ENCODE results near the gene SULT1B1. TPM values are rescaled to one million over a fixed set of nuclear protein-coding genes. Genes with fewer than 3 reads are reported as not detected.
A peak's percentile ranks its signal among the peaks of the same experiment; 100 is the strongest.
"Not testable (repeated sequence)": the region's sequence is repeated elsewhere in the genome, so short reads cannot be mapped to it uniquely, and the experiment has no call there.

Gene SULT1B1
- total RNA-seq = under 1 TPM; 0.64 to 0.80 TPM

DNA sequence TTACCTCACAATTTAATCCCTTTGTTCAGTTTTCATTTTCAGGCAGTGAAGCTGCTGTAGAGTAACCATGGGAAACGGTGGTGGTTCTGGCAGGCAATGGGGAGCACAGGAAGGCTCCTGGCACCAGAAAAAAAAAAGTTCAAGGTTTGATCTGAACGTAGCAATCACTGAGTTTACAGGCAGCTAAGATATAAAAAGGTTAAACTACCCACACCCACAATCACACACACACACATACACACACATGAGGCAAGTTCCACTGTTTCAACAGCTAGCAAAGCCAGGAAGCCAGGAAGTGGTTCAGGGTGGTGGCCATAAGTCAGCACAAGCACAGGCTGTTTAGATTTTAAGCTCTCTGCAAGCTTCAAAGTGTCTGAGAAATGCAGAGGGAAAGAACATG, at the start of gene SULT1B1:
SULT1B1 (minus strand) TSS at position 166 of the 400 bp plus-strand sequence. CDS start 5,403 bp downstream, outside the sequence.
- Mint-ChIP-seq H3K36me3 (peaks cover 9% of the 10 kb centered on the region), H3K27ac (peak within 1 kb of the TSS; percentile 99), H3K4me1 (peaks cover 48% of the 10 kb centered on the region), H3K27me3 (no peaks in the 10 kb centered on the region), H3K9me3 (peaks cover 1% of the 10 kb centered on the region), H3K4me3 (peak within 1 kb of the TSS; percentile 80)
- DNase-seq = peak; percentile 28

DNA sequence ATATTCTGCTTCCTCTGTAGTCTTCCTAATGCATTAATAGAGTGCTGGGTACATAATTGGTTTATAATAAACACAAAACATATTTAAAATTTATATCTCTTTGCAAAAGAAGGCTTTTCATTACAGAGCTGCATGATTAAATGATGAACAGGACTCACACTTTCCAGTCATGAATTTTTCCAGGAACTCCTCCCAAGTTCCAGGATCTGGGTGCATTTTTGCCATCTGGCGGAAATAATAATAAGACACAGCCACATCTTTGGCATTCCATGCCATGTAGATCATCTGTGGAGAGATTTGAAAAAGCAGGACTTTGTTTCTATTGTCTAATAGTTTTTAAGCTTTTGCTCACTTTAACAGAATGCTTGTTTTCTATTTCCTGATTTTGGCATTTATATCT, 40.2 kb upstream of the SULT1B1 start:
- Mint-ChIP-seq H3K9me3 (no peaks in the 10 kb centered on the region), H3K4me1 (no peaks in the 10 kb centered on the region), H3K36me3 (no peaks in the 10 kb centered on the region), H3K4me3 (no peak overlapping the region), H3K27me3 (no peaks in the 10 kb centered on the region), H3K27ac (no peak overlapping the region)
- DNase-seq = no peak

DNA sequence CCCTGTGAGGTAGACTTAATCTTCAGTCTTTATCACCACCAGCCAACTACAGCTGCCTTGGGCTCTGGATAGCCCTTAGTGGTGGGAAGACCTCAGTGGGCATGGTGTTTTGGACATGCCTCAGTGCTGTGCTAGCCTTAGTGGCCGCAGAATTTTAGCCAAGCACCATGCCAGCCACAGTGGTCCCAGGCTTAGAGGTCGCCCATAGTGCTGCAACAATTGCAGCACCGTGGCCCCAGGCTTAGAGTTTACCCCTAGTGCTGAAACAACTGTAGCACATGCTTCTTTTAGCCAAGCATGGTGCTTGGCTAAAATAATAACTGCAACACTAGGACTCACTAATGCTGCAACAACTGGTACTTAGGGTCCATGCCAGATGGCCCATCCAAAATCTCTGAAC, 38.9 kb upstream of the SULT1B1 start:
- Mint-ChIP-seq H3K4me3 (no peak overlapping the region), H3K4me1 (no peaks in the 10 kb centered on the region), H3K36me3 (no peaks in the 10 kb centered on the region), H3K27me3 (no peaks in the 10 kb centered on the region), H3K27ac (no peak overlapping the region), H3K9me3 (no peaks in the 10 kb centered on the region)
- DNase-seq = no peak

DNA sequence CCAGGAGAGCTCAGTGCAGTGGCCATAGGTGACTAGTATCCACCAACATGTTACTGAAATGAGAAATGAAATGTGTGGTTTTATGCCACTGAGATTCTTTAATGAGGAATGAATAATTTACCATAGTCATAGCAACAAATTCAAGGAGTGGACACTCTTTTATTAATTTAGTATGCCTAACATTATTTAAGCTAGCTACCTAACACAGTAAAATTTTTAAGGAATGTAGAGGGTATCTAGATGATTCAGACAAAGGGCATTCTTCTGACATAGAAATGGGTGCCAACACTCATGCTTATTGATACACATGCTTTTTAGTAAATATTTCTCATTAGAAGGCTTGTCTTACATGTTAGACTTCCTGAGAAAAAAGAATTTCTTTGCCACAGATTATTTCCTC, 33.3 kb upstream of the SULT1B1 start:
- H3K27ac Mint-ChIP-seq = no peak overlapping the region
- no peaks in the 10 kb centered on the region for H3K36me3 Mint-ChIP-seq
- H3K9me3 Mint-ChIP-seq = no peaks in the 10 kb centered on the region
- H3K27me3 Mint-ChIP-seq = no peaks in the 10 kb centered on the region
- no peaks in the 10 kb centered on the region for H3K4me1 Mint-ChIP-seq
- no peak overlapping the region for H3K4me3 Mint-ChIP-seq
- DNase-seq = no peak

DNA sequence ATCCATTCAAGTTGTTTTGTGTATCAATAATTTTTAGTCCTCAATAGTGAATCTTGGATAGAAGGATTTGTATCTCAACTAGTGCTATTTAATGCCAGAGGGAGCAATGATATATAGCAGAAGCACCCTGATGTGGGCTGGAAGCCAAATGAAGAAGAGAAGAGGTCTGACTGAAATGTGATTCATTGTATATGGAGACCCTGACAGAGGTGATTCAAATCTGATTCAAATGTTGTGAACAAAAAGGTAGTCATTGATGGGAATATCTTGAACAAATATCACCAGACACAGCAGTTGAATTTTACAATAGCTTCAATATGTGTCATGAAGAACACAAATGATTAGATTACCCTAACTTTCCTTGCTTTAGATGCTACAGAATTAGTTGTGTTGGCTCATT, 27.5 kb upstream of the SULT1B1 start:
- Mint-ChIP-seq H3K27ac (no peak overlapping the region), H3K4me3 (no peak overlapping the region), H3K4me1 (no peaks in the 10 kb centered on the region), H3K9me3 (peaks cover 4% of the 10 kb centered on the region), H3K27me3 (no peaks in the 10 kb centered on the region), H3K36me3 (no peaks in the 10 kb centered on the region)
- no peak for DNase-seq

DNA sequence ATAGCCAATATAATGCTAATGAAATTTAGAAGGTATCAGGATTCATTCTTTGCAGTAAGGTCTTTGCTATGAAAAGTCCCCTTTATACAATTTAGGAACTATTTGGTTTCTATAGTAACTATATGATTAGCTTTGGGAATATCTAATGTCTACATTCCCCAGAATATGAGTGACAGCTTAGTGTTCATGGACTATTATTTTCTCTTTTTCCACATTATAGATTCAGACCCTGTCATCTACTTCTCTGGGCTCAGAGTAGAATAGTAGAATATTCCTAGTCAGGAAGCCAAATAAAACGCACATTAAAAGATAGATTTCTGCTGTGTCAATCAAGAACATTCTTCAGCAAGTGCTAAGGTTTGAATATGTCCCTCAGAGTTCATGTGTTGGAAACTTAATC, 26.1 kb upstream of the SULT1B1 start:
- DNase-seq = no peak
- no peak overlapping the region for H3K27ac Mint-ChIP-seq
- H3K36me3 Mint-ChIP-seq = no peaks in the 10 kb centered on the region
- H3K4me3 Mint-ChIP-seq = no peak overlapping the region
- no peaks in the 10 kb centered on the region for H3K4me1 Mint-ChIP-seq
- peaks cover 4% of the 10 kb centered on the region for H3K9me3 Mint-ChIP-seq
- H3K27me3 Mint-ChIP-seq = no peaks in the 10 kb centered on the region

DNA sequence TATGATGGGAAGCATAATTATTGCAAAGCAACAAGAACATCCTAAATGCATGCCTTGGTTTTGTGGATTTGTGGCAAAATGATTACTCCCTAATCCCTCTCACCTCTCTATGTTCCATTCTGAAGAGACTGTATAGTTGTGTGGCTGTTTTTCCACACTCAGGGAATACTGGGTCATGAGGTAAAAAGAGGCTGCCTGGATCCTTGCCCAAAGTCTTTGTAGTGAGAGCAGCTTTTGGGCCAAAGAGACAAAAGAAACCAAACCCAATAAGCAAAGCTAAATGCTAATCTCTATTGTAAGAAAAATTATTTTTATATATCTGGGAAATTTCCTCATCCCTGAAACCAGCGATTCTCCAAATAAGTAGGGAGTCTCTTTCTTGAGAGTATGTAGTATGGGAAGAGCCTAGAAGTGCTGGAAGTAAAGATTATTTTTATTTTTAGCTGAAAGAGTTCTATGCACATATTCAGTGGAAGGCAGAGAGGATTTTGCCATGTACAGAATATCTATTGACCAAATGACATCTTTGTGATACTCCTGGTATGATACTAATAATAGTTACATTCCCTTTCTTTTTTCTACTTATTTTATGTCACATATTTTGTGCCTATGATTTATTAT, 24.9 kb upstream of the SULT1B1 start:
- Mint-ChIP-seq H3K36me3 (no peaks in the 10 kb centered on the region), H3K27me3 (no peaks in the 10 kb centered on the region), H3K27ac (no peak overlapping the region), H3K4me1 (no peaks in the 10 kb centered on the region), H3K4me3 (no peak overlapping the region), H3K9me3 (peaks cover 4% of the 10 kb centered on the region)
- no peak for DNase-seq

DNA sequence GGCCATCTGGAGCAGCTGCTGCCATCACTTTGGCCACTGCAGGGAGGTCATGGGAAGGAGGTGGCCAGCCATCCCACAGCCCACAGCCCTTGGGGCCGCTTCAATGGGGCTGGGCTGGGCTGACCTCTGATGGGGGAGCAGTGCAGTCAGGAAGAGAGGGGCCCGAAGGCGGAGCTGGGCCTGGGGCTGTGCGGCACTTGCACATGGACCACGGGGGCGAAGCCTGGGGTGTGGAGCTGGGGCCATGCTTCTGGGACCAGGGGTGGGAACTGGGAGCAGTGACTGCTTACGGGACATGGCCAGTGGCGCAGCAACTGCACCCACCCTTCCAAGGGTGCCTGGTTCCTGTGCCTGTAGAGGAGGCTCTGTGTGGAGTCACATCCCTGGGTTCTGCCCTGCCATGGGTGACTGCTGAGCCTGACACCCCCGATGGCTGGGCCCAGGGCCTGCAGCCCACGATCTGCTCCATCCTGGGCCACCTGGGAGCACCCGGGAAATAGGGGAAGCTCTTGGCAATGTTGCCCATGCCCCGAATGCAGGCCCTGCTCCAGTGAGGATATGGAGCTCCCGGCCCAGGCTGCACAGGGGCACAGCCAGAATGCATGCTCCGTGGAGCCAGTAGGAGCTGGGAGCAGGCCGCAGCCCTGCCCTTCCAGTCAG, 22.4 kb upstream of the SULT1B1 start:
- no peaks in the 10 kb centered on the region for H3K4me1 Mint-ChIP-seq

DNA sequence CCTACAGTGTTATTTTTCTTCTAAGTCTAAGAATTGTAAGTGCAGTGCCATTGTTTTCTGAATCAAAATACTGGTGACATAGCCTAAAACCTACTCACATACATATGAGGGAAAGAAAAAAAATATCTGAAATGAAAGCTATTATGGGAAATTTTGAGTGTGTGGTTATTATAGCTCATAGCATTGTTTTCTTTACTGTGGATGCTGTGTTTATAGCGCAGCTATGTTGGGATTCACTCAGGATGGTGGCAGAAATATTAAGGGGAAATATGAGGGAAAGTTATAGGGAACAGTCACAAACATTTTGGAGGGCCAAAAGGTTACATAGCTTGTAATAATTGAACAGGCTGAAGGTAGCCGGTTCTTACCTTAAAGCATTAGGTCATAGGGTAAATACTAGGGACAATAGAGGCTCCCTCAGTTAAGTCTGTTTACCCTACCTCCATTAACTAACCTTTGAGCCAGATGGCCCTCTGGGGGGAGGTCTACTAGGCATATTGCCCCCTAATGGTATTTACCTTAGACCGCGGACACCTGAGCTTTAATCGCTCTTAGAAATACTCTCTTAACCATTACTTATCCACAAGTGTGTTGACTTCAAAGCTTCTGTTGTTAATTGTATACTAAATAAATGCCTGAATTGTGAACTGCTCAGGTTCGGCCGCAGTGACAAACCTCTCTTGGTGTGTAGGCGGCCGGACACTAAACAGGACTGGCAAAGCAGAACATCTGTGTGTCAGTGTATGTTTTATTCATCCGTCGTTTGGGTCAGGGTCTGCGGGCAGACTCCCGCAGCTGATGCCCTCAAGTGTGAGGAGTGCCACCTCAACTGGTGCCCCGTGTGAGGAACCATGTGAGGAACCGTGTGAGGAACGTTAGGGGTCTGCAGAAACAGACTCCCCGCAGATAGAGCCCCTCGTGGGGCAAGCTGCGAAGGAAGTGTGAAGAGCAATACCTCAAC, 21.3 kb upstream of the SULT1B1 start:
- no peaks in the 10 kb centered on the region for H3K36me3 Mint-ChIP-seq
- H3K9me3 Mint-ChIP-seq = peaks cover 4% of the 10 kb centered on the region

More for the DNA sequence above, 22.4 kb upstream of the SULT1B1 start:
- Mint-ChIP-seq H3K36me3 (no peaks in the 10 kb centered on the region), H3K4me3 (no peak overlapping the region), H3K27me3 (no peaks in the 10 kb centered on the region), H3K9me3 (peaks cover 4% of the 10 kb centered on the region), H3K27ac (no peak overlapping the region)
- no peak for DNase-seq

DNA sequence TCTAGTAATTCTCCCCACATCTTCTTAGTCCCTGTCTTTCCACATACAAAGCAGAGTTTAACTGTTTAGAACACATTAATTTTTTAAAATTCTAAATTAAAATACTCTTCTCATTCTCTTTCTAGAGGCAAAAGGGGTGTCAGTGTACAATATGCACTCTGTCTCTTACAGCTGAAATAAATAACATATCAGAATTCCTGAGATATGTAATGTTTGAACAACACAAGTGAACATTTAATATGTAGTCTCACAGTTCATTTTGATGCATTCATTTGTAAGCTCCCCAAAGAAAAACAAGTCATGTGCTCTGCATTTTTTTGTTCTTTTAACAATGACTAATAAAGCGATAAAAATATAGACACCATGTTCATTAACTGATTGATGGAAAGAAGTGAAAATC, 19.7 kb upstream of the SULT1B1 start:
- no peaks in the 10 kb centered on the region for H3K36me3 Mint-ChIP-seq
- H3K4me1 Mint-ChIP-seq = no peaks in the 10 kb centered on the region
- H3K27me3 Mint-ChIP-seq = no peaks in the 10 kb centered on the region
- H3K27ac Mint-ChIP-seq = no peak overlapping the region
- H3K4me3 Mint-ChIP-seq = no peak overlapping the region
- no peak for DNase-seq
- H3K9me3 Mint-ChIP-seq = peaks cover 4% of the 10 kb centered on the region

More for the DNA sequence above, 21.3 kb upstream of the SULT1B1 start:
- H3K27me3 Mint-ChIP-seq = no peaks in the 10 kb centered on the region
- no peak for DNase-seq
- H3K27ac Mint-ChIP-seq = no peak overlapping the region
- H3K4me3 Mint-ChIP-seq = no peak overlapping the region
- H3K4me1 Mint-ChIP-seq = no peaks in the 10 kb centered on the region

DNA sequence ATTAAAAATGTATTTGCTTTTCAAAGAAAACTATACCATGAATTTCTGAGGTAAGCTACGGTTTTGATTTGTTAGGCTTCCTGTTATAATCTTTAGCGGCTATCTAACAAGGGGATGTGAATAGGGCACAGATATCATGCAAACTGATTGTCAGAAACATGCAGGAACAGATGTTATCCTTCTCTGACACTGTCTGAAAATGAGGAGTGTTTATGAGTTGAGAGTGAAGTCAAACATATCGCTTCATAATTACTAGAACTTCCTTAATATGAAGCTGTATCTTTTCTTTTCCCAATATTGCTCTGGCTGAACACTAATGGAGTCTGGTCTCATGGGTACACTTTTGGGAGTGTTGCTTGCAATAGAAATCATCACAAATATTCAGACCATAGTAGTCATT, 16.3 kb upstream of the SULT1B1 start:
- no peaks in the 10 kb centered on the region for H3K27me3 Mint-ChIP-seq
- no peak overlapping the region for H3K4me3 Mint-ChIP-seq
- no peaks in the 10 kb centered on the region for H3K9me3 Mint-ChIP-seq
- peaks cover 2% of the 10 kb centered on the region for H3K4me1 Mint-ChIP-seq
- no peak for DNase-seq
- H3K36me3 Mint-ChIP-seq = no peaks in the 10 kb centered on the region
- no peak overlapping the region for H3K27ac Mint-ChIP-seq

DNA sequence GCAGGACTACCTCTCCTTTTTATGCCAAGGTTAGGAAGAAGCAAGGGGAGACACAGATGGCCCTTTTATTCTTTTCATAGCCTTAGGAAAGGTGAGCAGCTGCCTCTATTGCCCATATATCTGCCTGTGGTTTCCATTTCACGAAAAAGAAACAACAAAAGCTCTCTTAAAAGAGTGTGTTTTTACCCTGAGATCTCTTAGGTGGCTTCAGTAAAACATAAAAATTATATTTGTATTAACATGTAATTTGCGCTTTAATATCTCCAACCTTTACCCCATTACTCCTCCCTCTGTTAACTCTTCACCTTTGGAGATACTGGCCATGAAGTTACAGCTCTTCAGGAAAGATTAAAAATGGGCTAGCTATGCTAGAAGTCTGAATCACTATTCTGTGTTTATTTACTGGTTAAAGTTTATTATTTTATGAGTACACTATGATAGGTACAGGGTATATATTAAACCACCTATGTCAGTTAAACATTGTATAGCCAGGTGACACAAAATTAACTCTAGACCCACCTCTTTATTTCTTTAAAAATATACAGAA, 15.0 kb upstream of the SULT1B1 start:
- Mint-ChIP-seq H3K9me3 (no peaks in the 10 kb centered on the region), H3K4me1 (peaks cover 3% of the 10 kb centered on the region), H3K27me3 (no peaks in the 10 kb centered on the region), H3K27ac (no peak overlapping the region), H3K36me3 (no peaks in the 10 kb centered on the region), H3K4me3 (no peak overlapping the region)
- DNase-seq = no peak

DNA sequence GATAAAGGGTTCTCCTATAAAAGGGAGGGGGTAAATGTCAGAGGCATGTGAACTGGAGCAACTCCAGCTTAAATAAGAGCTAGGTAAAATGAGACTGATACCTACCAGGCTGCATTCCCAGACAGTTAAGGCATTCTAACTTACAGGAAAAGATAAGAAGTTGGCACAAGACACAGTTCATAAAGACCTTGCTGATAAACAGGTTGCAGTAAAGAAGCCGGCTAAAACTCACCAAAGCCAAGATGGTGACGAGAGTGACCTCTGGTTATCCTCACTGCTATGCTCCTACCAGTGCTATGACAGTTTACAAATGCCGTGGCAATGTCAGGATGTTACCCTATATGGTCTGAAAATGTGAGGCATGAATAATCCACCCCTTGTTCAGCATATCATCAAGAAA, 13.1 kb upstream of the SULT1B1 start:
- Mint-ChIP-seq H3K27ac (no peak overlapping the region), H3K27me3 (no peaks in the 10 kb centered on the region), H3K36me3 (no peaks in the 10 kb centered on the region), H3K4me3 (no peak overlapping the region), H3K4me1 (peaks cover 4% of the 10 kb centered on the region), H3K9me3 (no peaks in the 10 kb centered on the region)
- no peak for DNase-seq

DNA sequence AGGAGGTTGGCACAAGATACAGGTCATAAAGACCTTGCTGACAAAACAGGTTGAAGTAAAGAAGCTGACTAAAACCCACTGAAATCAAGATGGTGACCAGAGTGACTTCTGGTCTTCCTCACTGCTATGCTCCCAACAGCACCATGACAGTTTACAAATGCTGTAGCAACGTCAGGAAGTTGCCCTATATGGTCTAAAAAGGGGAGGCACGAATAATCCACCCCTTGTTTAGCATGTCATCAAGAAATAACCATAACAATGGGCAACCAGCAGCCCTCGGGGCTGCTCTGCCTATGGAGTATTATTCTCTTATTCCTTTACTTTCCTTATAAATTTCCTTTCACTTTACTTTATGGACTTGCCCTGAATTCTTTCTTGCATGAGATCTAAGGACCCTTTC, 8.1 kb upstream of the SULT1B1 start:
- H3K4me1 Mint-ChIP-seq = peaks cover 22% of the 10 kb centered on the region
- not testable (repeated sequence) for H3K27ac Mint-ChIP-seq, DNase-seq, H3K4me3 Mint-ChIP-seq, H3K36me3 Mint-ChIP-seq, H3K9me3 Mint-ChIP-seq, H3K27me3 Mint-ChIP-seq

DNA sequence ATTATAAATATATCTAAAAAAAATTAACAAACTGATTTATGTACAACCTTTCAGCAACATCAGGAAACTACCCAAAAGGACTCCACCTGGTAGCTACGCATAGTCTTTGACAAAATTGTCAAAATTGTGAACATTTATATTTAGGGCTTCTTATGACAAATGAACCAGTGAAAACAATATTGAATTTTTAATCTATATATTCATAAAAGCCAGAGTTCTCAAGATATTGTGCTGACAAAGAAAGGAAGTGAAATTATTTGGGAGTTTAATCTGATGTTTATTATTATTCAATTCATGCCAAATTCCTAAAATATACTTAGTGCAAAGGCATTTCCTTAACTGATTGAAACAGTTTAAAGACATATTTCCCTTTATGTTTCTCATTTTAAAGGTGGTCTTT, 5.3 kb upstream of the SULT1B1 start:
- H3K4me1 Mint-ChIP-seq = peaks cover 33% of the 10 kb centered on the region
- no peak for DNase-seq

More for the DNA sequence above, 5.3 kb upstream of the SULT1B1 start:
- Mint-ChIP-seq H3K36me3 (no peaks in the 10 kb centered on the region), H3K27me3 (no peaks in the 10 kb centered on the region), H3K27ac (no peak overlapping the region), H3K4me3 (no peak overlapping the region), H3K9me3 (peaks cover 1% of the 10 kb centered on the region)
